BJ (cell line): Measurements from ENCODE around the gene ATXN10. TPM values are rescaled to one million over a fixed set of nuclear protein-coding genes. Genes with fewer than 3 reads are reported as not detected.
"Not testable (repeated sequence)": the region's sequence is repeated elsewhere in the genome, so short reads cannot be mapped to it uniquely, and the experiment has no call there.

Experiments used
- CTCF ChIA-PET: fragments of 350-600 bp; formaldehyde crosslinking; extraction: SDS; loops from one replicate; lab custom pipeline; 2021; ENCODE audit warnings: antibody characterized with exemption, inconsistent platforms; lab: Yijun Ruan, JAX
- POLR2A ChIA-PET: fragments of 300-600 bp; sonication (Branson Sonifier 250); formaldehyde crosslinking; extraction: SDS; loops from one replicate; lab custom pipeline; 2021; ENCODE audit warnings: antibody characterized with exemption; lab: Charles Lee
- DNase-seq: peaks from one replicate; pipeline ENCODE4 v3.0.0-alpha.2; 2011; ENCODE audit warnings: low read depth
- H3K27me3 ChIP-seq: 2 replicates; pipeline ENCODE4 v1.6.0; 2011; ENCODE audit warnings: low read length; ENCODE audit not compliant: control insufficient read depth, insufficient read depth
- H3K36me3 ChIP-seq: 2 replicates; pipeline ENCODE4 v1.5.1; 2011; ENCODE audit warnings: low read length; ENCODE audit not compliant: control insufficient read depth, insufficient read depth
- H3K4me3 ChIP-seq: 2 replicates; pipeline ENCODE4 v1.5.1; 2011; ENCODE audit warnings: low read depth, mild to moderate bottlenecking, control low read depth, low read length
- CTCF ChIP-seq: IDR thresholded peaks from 2 replicates; pipeline ENCODE4 v1.5.1; 2011; ENCODE audit warnings: low read depth, mild to moderate bottlenecking, control low read depth, inconsistent platforms, low read length, moderate library complexity; ENCODE audit not compliant: insufficient read depth
- polyA plus RNA-seq: library from polyadenylated mRNA; depleted of rRNA; stranded (reverse); fragments of >200 nt; gene quantifications from 2 replicates; pipeline ENCODE4 v1.2.3, GENCODE V29; 2011

Gene ATXN10
- polyA plus RNA-seq, 1 experiment, result 328 TPM

DNA sequence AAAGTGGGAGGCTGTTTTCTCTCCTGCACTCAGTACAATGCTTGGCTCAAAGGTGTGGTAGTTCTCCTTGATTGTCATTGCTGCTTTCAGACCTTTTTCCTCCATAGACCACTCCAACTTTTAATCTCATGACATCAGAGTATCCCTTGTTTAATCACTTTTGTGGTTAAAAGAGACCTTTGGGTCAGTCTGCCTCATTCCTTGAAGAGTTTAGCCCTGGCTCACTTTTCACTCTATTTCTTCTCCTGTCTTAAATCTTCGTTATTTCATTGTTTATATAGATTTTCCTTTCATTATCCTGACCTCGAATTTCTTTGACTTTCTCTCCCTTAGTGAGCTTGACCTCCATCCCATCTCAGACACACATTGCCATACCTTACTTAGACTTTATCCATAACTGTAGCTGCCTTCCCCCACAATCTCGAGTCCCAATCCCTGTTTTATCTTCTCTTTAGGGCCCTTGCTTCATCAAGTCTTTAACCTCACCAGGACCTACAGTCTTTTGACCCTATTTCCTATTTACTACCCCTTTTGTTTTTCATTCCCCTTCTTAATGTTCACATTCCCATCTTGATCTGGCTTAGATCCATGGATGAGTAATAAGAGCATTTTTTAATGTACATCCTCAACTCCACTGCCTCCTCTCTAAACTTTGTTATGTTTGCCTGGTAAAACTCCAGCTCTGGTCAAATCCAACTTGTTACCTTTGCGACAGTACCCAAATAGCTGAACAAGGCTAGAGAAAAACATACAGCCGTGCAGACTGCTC is 9.5 kb downstream of the ATXN10 start:
- ChIA-PET CTCF (interaction anchor here (1.2 to 1.8 kb wide), 2 partner anchors 9 to 296 kb away, joined by 3 to 6 read pairs; no protein-coding TSS in a partner anchor), POLR2A (no interaction called here)
- no peak for TF ChIP-seq CTCF
- DNase-seq, result no peak
- Histone ChIP-seq H3K36me3 (no peaks in the 10 kb centered on the region; the same call in 1 of the 2 replicates), H3K4me3 (no peak overlapping the region), H3K27me3 (no peaks in the 10 kb centered on the region)

DNA sequence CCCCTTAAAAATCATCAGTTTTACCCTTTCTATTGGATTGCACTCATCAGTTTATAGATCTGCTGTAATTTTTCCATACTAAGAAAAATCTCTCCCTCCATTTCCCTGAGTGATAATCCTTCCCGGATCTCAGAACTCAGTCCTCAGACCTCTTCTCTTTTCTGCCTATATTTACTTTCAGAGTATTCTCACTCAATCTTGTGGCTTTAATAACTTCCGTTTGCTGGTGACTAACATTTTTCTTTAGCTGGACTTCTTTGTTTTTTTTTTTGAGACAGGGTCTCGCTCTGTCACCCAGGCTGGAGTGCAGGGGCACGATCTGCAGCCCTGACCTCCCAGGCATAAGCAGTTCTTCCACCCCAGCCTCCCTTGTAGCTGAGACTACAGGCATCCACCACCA is 10.4 kb downstream of the ATXN10 start:
- no peak for TF ChIP-seq CTCF
- ChIA-PET CTCF (interaction anchor here (1.2 to 1.8 kb wide), 2 partner anchors 9 to 296 kb away, joined by 3 to 6 read pairs; no protein-coding TSS in a partner anchor), POLR2A (interaction anchor here (0.7 kb wide), 1 partner anchor 204 kb away, joined by 4 read pairs; no protein-coding TSS in a partner anchor)
- Histone ChIP-seq H3K4me3 (no peak overlapping the region), H3K36me3 (no peaks in the 10 kb centered on the region; the same call in 1 of the 2 replicates), H3K27me3 (no peaks in the 10 kb centered on the region)
- DNase-seq, result no peak

- POLR2A ChIA-PET, result interaction anchor here (0.7 kb wide), 1 partner anchor 205 kb away, joined by 4 read pairs; no protein-coding TSS in a partner anchor
Measured at GRCh38 chr22:45682773-45683172, 11.1 kb downstream of the ATXN10 start.

DNA sequence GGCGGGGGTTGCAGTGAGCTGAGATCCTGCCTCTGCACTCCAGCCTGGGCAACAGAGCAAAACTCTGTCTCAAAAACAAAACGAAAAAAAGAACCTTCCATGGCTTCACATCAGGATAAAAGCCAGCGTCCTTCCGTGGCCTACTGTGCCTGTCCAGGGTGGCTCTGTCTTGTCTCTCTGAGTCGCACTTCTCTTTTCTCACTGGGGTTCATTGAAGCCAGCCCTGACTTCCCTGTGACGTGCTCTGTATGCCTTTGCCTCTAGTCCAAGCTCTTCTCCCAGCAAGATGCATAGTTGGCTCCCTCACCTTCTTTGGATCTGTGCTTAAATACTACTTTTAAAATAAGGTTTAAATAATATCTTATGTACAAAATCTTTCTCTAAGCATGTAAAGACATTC is 11.6 kb downstream of the ATXN10 start:
- CTCF ChIA-PET, result interaction anchor here (0.8 kb wide), 1 partner anchor 38 kb away, joined by 4 read pairs; no protein-coding TSS in a partner anchor
- Histone ChIP-seq H3K27me3 (no peaks in the 10 kb centered on the region), H3K36me3 (no peaks in the 10 kb centered on the region; the same call in 1 of the 2 replicates), H3K4me3 (no peak overlapping the region)
- TF ChIP-seq CTCF, result no peak
- POLR2A ChIA-PET, result no interaction called here
- DNase-seq, result no peak

More at GRCh38 chr22:45682773-45683172, 11.1 kb downstream of the ATXN10 start:
- CTCF ChIA-PET, result interaction anchor here (1.8 kb wide), 1 partner anchor 10 kb away, joined by 6 read pairs; no protein-coding TSS in a partner anchor
- not testable (repeated sequence) for H3K4me3 ChIP-seq, H3K27me3 ChIP-seq, H3K36me3 ChIP-seq, DNase-seq

GRCh38 chr22:45683680-45684079 is 12.0 kb downstream of the ATXN10 start:
- no peak for DNase-seq
- no peak for TF ChIP-seq CTCF
- Histone ChIP-seq H3K4me3 (no peak overlapping the region), H3K27me3 (no peaks in the 10 kb centered on the region), H3K36me3 (no peaks in the 10 kb centered on the region; the same call in 1 of the 2 replicates)
- ChIA-PET POLR2A (no interaction called here), CTCF (interaction anchor here (0.8 kb wide), 1 partner anchor 39 kb away, joined by 4 read pairs; no protein-coding TSS in a partner anchor)
